ENCODE results near the gene IL10RB. TPM values are rescaled to one million over a fixed set of nuclear protein-coding genes. Genes with fewer than 3 reads are reported as not detected.

IL10RB gene
- total and polyA plus RNA-seq, 10 of the 15 experiments (the other 5 are each of a cell fraction or from before 2014, with no cell fraction given): 15.0 to 55.1 (median 34.9) TPM

- TF ChIP-seq, protein P1, sequence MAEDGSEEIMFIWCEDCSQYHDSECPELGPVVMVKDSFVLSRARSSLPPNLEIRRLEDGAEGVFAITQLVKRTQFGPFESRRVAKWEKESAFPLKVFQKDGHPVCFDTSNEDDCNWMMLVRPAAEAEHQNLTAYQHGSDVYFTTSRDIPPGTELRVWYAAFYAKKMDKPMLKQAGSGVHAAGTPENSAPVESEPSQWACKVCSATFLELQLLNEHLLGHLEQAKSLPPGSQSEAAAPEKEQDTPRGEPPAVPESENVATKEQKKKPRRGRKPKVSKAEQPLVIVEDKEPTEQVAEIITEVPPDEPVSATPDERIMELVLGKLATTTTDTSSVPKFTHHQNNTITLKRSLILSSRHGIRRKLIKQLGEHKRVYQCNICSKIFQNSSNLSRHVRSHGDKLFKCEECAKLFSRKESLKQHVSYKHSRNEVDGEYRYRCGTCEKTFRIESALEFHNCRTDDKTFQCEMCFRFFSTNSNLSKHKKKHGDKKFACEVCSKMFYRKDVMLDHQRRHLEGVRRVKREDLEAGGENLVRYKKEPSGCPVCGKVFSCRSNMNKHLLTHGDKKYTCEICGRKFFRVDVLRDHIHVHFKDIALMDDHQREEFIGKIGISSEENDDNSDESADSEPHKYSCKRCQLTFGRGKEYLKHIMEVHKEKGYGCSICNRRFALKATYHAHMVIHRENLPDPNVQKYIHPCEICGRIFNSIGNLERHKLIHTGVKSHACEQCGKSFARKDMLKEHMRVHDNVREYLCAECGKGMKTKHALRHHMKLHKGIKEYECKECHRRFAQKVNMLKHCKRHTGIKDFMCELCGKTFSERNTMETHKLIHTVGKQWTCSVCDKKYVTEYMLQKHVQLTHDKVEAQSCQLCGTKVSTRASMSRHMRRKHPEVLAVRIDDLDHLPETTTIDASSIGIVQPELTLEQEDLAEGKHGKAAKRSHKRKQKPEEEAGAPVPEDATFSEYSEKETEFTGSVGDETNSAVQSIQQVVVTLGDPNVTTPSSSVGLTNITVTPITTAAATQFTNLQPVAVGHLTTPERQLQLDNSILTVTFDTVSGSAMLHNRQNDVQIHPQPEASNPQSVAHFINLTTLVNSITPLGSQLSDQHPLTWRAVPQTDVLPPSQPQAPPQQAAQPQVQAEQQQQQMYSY (CRISPR knock-in tag; IDR thresholded peaks at IDR 0.05): no peak
These were observed 47.9 kb downstream of the IL10RB start (continued) for GRCh38 chr21:33314111-33314510.

GRCh38 chr21:33315946-33316710 lies 50.0 kb downstream of the IL10RB start:
- Histone ChIP-seq H3K4me2 (ENCODE audit: control insufficient read depth, insufficient read depth) (no peak overlapping the region), H3K4me3 (no peak overlapping the region), H3K27me3 (replicated peaks in 1 of 2; ENCODE audit: control insufficient read depth in 2 of 2, insufficient read depth in 2 of 2, low read length in 1 of 2) (no peaks in the 10 kb centered on the region), H4K20me1 (ENCODE audit: control insufficient read depth, insufficient read depth) (no peaks in the 10 kb centered on the region), H3K9me3 (replicated peaks; ENCODE audit: control insufficient read depth, insufficient read depth, low read length) (peaks cover 2% of the 10 kb centered on the region; the same call in 2 of the 3 replicates), H3K9ac (ENCODE audit: control insufficient read depth, insufficient read depth, low read length) (no peak overlapping the region), H2AFZ (ENCODE audit: control insufficient read depth, low read depth, low read length) (no peak overlapping the region), H3K27ac (ENCODE audit: control insufficient read depth, insufficient read depth) (no peak overlapping the region), H3K4me1 (ENCODE audit: control insufficient read depth, insufficient read depth, low read length) (no peaks in the 10 kb centered on the region; the same call in 1 of the 2 replicates), H3K36me3 (ENCODE audit: control insufficient read depth in 2 of 2, insufficient read depth in 2 of 2, low read length in 1 of 2) (no peaks in the 10 kb centered on the region), H3K79me2 (ENCODE audit: control insufficient read depth, insufficient read depth, low read length) (no peaks in the 10 kb centered on the region)
- 78% methylated on average over 5 of the region's 5 CpGs for WGBS (ENCODE audit: insufficient coverage, insufficient replicate concordance, low lambda C conversion rate, missing lambda C conversion rate)
- FAIRE-seq: no peak
- no peak for ATAC-seq
- RAD21 ChIA-PET (ENCODE audit: unreplicated experiment): interaction anchor here (0.9 kb wide), 1 partner anchor 128 kb away, joined by 3 read pairs; no protein-coding TSS in a partner anchor
- BruUV-seq (replicated peaks): no TSS peak
- CTCF ChIA-PET: no interaction called here
- TF ChIP-seq WRNIP1 (IDR thresholded peaks at IDR 0.05; ENCODE audit: borderline replicate concordance, low read depth, low read length) (no peak), GATAD2B (conservative IDR thresholded peaks at IDR 0.05; ENCODE audit: low read depth) (no peak), CHD4 (IDR thresholded peaks at IDR 0.05) (no peak)
- TF ChIP-seq, protein P2, sequence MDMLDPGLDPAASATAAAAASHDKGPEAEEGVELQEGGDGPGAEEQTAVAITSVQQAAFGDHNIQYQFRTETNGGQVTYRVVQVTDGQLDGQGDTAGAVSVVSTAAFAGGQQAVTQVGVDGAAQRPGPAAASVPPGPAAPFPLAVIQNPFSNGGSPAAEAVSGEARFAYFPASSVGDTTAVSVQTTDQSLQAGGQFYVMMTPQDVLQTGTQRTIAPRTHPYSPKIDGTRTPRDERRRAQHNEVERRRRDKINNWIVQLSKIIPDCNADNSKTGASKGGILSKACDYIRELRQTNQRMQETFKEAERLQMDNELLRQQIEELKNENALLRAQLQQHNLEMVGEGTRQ (IDR thresholded peaks at IDR 0.05; ENCODE audit: borderline replicate concordance, low read depth, low read length): no peak
- in situ Hi-C loops (cut with MboI) (no loop called here), intact Hi-C loops (cut with micrococcal nuclease; ENCODE audit: unreplicated experiment) (no loop called here)
- SMC1A ChIA-PET (ENCODE audit: uncharacterized antibody, unreplicated experiment): interaction anchor here (0.6 to 1.0 kb wide), 4 partner anchors 10 to 129 kb away, joined by 3 read pairs; no protein-coding TSS in a partner anchor
- no peak for DNase-seq (ENCODE audit: low read depth, low spot score)
- POLR2A ChIA-PET: interaction anchor here (0.5 kb wide), 1 partner anchor 288 kb away, joined by 3 read pairs; no protein-coding TSS in a partner anchor
